HL-60 (cell line): Measurements from ENCODE around the gene ID1.

Source experiments
- GABPA ChIP-seq: IDR thresholded peaks from 2 replicates; pipeline ENCODE4 v1.6.1; 2012; ENCODE audit warnings: low read depth
- POLR2AphosphoS5 ChIP-seq: IDR thresholded peaks from 2 replicates; pipeline ENCODE4 v1.6.1; 2012; ENCODE audit warnings: low read depth
- SPI1 ChIP-seq: IDR thresholded peaks from 2 replicates; pipeline ENCODE4 v1.6.1; 2012; ENCODE audit warnings: low read depth, mild to moderate bottlenecking, borderline replicate concordance
- TF ChIP-seq, protein P1 (sequence below): IDR thresholded peaks from one replicate; pipeline ENCODE4 v1.5.1; 2011; ENCODE audit warnings: low read length, control low read depth, inconsistent platforms; ENCODE audit not compliant: insufficient read depth
- TF ChIP-seq, protein P2 (sequence below): IDR thresholded peaks from 2 replicates; pipeline ENCODE4 v1.6.1; 2012; ENCODE audit warnings: low read depth; ENCODE audit not compliant: insufficient replicate concordance

GRCh38 chr20:31652917-31653396 is 47.9 kb downstream of the ID1 start:
- TF ChIP-seq, protein P1, sequence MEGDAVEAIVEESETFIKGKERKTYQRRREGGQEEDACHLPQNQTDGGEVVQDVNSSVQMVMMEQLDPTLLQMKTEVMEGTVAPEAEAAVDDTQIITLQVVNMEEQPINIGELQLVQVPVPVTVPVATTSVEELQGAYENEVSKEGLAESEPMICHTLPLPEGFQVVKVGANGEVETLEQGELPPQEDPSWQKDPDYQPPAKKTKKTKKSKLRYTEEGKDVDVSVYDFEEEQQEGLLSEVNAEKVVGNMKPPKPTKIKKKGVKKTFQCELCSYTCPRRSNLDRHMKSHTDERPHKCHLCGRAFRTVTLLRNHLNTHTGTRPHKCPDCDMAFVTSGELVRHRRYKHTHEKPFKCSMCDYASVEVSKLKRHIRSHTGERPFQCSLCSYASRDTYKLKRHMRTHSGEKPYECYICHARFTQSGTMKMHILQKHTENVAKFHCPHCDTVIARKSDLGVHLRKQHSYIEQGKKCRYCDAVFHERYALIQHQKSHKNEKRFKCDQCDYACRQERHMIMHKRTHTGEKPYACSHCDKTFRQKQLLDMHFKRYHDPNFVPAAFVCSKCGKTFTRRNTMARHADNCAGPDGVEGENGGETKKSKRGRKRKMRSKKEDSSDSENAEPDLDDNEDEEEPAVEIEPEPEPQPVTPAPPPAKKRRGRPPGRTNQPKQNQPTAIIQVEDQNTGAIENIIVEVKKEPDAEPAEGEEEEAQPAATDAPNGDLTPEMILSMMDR, result no peak
- TF ChIP-seq, protein P2, sequence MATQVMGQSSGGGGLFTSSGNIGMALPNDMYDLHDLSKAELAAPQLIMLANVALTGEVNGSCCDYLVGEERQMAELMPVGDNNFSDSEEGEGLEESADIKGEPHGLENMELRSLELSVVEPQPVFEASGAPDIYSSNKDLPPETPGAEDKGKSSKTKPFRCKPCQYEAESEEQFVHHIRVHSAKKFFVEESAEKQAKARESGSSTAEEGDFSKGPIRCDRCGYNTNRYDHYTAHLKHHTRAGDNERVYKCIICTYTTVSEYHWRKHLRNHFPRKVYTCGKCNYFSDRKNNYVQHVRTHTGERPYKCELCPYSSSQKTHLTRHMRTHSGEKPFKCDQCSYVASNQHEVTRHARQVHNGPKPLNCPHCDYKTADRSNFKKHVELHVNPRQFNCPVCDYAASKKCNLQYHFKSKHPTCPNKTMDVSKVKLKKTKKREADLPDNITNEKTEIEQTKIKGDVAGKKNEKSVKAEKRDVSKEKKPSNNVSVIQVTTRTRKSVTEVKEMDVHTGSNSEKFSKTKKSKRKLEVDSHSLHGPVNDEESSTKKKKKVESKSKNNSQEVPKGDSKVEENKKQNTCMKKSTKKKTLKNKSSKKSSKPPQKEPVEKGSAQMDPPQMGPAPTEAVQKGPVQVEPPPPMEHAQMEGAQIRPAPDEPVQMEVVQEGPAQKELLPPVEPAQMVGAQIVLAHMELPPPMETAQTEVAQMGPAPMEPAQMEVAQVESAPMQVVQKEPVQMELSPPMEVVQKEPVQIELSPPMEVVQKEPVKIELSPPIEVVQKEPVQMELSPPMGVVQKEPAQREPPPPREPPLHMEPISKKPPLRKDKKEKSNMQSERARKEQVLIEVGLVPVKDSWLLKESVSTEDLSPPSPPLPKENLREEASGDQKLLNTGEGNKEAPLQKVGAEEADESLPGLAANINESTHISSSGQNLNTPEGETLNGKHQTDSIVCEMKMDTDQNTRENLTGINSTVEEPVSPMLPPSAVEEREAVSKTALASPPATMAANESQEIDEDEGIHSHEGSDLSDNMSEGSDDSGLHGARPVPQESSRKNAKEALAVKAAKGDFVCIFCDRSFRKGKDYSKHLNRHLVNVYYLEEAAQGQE, result no peak
- TF ChIP-seq GABPA (no peak), POLR2AphosphoS5 (no peak), SPI1 (no peak)
